Memory B cell (primary cell): ENCODE measurements around the gene C8A.

Source experiments
- ATAC-seq: fragments of 150-1000 bp; cut with Tn5 transposase; 2 replicates; pipeline ENCODE4 v1.10.0; 2021; ENCODE audit warnings: low read depth, mild to moderate bottlenecking, moderate library complexity
- DNase-seq, 2 donors: peaks; one replicate each; pipeline ENCODE4 v3.0.0; 2022; ENCODE audit warnings: low spot score in 2 of 2
- H3K27ac Mint-ChIP-seq: one replicate; pipeline ENCODE4 v1.8.0; 2022; ENCODE audit warnings: mild to moderate bottlenecking, moderate library complexity, mixed read lengths
- H3K27me3 Mint-ChIP-seq: one replicate; pipeline ENCODE4 v1.8.0; 2022; ENCODE audit warnings: mixed read lengths
- H3K36me3 Mint-ChIP-seq: one replicate; pipeline ENCODE4 v1.8.0; 2022; ENCODE audit warnings: mild to moderate bottlenecking, mixed read lengths
- H3K4me1 Mint-ChIP-seq: one replicate; pipeline ENCODE4 v1.8.0; 2022; ENCODE audit warnings: mixed read lengths
- H3K4me3 Mint-ChIP-seq: one replicate; pipeline ENCODE4 v1.8.0; 2022; ENCODE audit warnings: mild to moderate bottlenecking, moderate library complexity, mixed read lengths
- H3K9me3 Mint-ChIP-seq: one replicate; pipeline ENCODE4 v1.8.0; 2022; ENCODE audit warnings: mixed read lengths

Gene C8A

DNA sequence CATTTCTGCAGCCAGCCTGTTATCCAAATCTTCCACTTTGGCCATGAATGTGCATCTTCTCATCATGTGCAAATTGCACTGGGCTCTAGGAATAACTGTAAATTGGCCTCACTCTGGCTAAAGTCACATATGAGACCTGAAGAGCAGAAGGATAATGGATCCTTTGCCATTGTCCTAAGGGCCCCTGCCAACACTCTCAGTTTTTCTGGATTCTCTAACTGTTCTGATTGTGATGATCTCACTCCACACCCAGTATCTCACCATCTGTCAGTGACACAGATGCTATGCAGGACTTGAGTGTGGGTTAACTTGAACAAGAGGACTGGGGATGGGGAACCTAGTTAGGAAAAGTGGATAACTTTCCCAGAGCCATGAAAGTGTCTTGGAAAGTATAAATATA is 26.9 kb upstream of the C8A start:
- H3K36me3 Mint-ChIP-seq = no peaks in the 10 kb centered on the region
- DNase-seq (no peak), ATAC-seq (no peak)
- H3K27me3 Mint-ChIP-seq = peaks cover 11% of the 10 kb centered on the region
- H3K4me1 Mint-ChIP-seq = peaks cover 3% of the 10 kb centered on the region
- no peak overlapping the region for H3K27ac Mint-ChIP-seq
- no peak overlapping the region for H3K4me3 Mint-ChIP-seq
- H3K9me3 Mint-ChIP-seq = no peaks in the 10 kb centered on the region

DNA sequence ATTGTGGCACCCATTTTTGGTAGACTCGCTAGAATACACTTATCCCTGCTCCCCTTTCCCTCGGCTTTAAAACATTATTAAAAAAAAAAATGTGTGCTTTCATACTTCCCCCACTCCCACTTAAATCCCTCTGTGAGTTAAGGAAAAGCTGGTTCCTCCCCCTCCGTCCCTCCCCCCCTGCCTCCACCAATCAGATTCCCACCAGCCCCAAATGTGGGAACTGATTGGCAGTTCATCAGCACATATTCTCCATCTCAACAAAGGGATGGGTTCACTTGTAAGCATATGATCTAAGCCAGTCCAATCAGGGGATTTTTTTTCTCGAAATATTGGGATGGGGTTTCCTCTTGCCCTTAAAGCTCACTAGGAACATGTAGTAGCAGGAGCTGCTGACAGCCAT is 24.5 kb upstream of the C8A start:
- no peaks in the 10 kb centered on the region for H3K36me3 Mint-ChIP-seq

DNA sequence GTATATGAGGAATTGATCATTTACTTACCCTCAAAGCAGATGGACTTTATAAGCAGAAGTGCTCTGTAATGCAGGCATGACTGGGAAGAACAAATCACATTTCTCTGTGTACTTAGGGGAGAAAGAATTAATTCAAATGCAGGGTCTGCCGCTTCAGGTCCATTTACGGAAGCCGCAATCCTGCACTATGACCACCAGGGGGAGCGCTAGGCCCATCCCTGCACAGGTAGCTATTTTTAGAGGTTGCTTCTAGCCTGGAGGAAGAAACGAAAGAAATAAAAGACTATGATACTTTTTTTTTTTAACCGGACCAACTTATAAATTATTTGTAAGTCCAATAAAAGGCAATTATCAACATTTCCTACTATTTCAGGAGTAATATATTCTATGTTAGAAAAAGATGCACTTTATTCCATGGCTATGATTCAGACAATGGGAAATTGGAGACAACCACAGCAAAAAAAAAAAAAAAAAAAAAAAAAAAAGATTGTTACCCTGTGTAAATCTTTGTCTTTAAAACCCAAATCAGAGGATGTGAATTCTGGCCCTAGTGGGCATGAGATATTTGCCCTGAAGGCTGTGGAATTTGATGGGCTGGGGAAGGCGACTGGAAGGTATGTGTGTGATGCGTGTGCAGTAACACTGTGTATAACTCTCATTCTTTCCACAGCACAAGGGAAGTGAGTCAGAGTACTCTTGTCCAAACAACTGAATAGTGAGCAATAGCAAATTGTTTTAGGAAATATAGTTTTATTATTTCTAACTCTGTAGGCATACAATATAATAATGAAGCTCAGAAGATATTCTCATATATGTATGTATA is 22.5 kb upstream of the C8A start:
- no peak overlapping the region for H3K4me3 Mint-ChIP-seq

More for the DNA sequence above, 24.5 kb upstream of the C8A start:
- Mint-ChIP-seq H3K9me3 (no peaks in the 10 kb centered on the region), H3K4me1 (peaks cover 3% of the 10 kb centered on the region), H3K4me3 (no peak overlapping the region), H3K27me3 (peaks cover 13% of the 10 kb centered on the region), H3K27ac (no peak overlapping the region)
- DNase-seq (no peak), ATAC-seq (no peak)

DNA sequence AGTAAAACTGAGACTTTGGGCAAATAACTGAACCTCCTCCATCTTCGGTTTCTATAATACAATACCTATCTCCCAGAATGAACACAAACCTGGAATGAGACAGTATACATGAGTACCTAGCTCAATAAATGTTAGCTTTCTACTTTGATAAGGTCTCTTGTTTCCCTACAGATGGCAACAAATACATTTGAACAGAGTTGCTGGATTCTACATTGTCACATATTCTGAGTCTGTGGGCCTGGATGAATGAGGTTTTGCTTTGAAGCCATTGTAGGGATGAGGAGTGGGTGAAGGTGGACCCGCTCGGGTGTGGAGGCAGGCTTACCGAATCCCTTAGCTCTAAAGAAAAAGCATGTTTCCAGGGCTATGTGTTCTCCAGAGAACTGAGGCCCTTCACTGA is 21.5 kb upstream of the C8A start:
- Mint-ChIP-seq H3K27ac (no peak overlapping the region), H3K36me3 (no peaks in the 10 kb centered on the region), H3K4me3 (no peak overlapping the region), H3K9me3 (no peaks in the 10 kb centered on the region), H3K4me1 (peaks cover 3% of the 10 kb centered on the region), H3K27me3 (peaks cover 9% of the 10 kb centered on the region)
- DNase-seq (no peak), ATAC-seq (no peak)

More for the DNA sequence above, 22.5 kb upstream of the C8A start:
- peaks cover 9% of the 10 kb centered on the region for H3K27me3 Mint-ChIP-seq
- peak; percentile 55 for ATAC-seq
- H3K27ac Mint-ChIP-seq = no peak overlapping the region
- peak; percentile 60 to 63 for DNase-seq
- H3K36me3 Mint-ChIP-seq = no peaks in the 10 kb centered on the region
- peaks cover 3% of the 10 kb centered on the region for H3K4me1 Mint-ChIP-seq
- no peaks in the 10 kb centered on the region for H3K9me3 Mint-ChIP-seq

DNA sequence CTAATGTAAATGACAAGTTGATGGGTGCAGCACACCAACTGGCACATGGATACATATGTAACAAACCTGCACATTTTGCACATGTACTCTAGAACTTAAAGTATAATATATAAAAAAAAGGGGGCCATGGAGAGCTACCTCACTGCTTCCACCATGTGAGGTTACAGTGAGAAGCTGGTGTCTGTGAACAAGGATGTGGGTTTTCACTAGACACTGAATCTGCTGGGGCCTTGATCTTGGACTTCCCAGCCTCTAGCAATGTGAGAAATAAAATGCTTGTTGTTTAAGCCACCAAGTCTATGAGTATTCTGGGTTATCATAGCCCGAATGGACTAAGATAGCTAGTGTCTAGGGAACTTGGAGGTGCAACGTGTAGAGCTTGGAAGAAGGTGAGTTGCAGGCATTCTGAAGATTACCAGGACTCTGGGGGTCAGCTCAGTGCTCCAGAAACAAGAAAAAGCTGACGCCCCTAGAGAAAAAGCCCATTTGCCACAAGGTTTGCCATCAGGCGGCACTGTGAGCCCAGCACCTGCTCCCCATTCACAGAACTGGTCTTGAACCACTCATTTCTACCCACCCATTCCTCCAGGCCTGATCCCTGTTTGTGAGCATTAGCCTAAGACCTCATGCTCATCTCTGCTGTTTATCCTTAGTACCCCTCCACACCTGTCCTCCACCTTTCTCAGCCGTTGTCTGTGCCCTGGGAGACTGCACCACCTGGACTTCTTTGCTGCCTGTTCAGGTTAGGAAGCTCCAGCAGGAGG is 20.3 kb upstream of the C8A start:
- Mint-ChIP-seq H3K4me3 (no peak overlapping the region), H3K4me1 (peaks cover 3% of the 10 kb centered on the region), H3K27me3 (peaks cover 9% of the 10 kb centered on the region), H3K27ac (no peak overlapping the region), H3K9me3 (no peaks in the 10 kb centered on the region), H3K36me3 (no peaks in the 10 kb centered on the region)
- no peak for DNase-seq
- ATAC-seq = no peak

DNA sequence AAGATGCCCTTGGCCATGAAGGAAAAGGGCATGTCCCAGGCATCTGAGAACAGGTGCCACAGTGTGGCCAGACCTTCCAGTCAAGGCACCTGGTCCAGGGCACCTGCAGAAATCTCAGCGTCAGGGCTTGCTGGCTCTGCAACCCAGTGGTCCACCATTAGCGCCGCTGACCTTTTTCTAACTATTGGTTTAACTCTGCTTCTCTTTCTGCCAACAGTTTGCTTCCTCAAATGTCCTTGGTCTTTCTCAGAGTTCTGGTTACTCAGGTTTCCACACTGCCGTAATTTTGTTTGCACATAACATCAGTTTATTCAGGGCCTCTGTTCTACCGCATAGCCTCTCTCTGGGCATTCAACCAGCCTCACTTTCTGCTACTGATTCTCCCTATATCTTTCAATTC is 18.9 kb upstream of the C8A start:
- H3K27me3 Mint-ChIP-seq = peaks cover 9% of the 10 kb centered on the region
- no peaks in the 10 kb centered on the region for H3K36me3 Mint-ChIP-seq
- no peaks in the 10 kb centered on the region for H3K9me3 Mint-ChIP-seq
- no peak for DNase-seq
- H3K4me3 Mint-ChIP-seq = no peak overlapping the region
- ATAC-seq = no peak
- H3K4me1 Mint-ChIP-seq = peaks cover 3% of the 10 kb centered on the region
- H3K27ac Mint-ChIP-seq = no peak overlapping the region

DNA sequence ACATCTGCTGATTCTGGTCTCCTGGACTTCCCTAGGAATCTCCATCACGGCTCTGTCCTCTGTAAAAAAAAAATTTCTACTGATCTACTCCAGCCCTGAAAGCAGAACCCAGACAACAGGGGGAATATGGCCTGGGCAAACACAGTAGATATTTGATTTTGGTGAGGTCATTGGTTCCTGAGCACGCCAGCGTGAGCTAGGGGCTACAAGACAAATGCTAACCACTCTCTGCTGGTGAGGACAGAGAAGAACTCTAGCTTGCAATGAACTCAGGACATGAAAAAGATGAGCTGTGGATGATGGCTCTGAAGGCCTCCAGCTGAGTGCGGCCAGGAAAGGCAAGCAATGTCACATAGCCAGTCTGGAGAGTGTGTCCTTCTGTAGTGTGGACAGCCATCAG is 18.2 kb upstream of the C8A start:
- Mint-ChIP-seq H3K9me3 (no peaks in the 10 kb centered on the region), H3K4me3 (no peak overlapping the region), H3K27ac (no peak overlapping the region), H3K27me3 (peaks cover 7% of the 10 kb centered on the region), H3K4me1 (peaks cover 3% of the 10 kb centered on the region), H3K36me3 (no peaks in the 10 kb centered on the region)
- DNase-seq (no peak), ATAC-seq (no peak)

DNA sequence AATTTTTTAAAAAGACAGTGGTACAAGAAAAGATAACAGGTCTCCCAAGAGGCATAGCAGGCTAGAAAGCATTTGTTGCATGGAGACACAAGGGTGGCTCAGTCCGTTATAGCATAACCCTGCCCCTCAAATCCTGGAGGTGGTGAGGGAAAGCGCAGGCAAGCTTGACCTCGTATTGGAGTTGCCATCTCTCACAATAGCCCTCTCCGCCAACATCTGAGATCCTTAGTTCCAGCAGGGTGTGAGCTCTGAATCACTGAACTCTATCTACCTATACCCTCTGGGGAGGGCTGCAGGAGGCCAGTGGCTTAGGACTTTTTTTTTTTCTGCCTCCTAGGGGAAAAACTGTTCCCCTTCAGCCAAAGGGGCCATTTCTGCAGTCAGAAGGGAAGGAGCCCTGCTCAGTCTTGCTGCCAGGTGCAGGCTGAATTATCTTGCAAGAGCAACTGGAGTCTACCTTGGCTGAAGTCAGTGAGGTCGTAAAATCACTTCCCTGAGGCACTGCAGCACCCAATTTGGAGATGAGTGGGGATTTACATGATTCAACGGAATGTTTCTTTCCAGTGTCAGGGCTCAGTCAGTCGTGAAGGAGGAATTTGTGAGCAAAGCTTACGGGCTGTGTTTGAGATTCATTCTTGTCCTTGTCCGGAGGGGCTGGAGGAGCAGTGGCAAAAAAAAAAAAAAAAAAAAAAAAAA is 17.2 kb upstream of the C8A start:
- Mint-ChIP-seq H3K9me3 (no peaks in the 10 kb centered on the region), H3K36me3 (no peaks in the 10 kb centered on the region), H3K27me3 (peaks cover 8% of the 10 kb centered on the region), H3K27ac (no peak overlapping the region), H3K4me1 (no peaks in the 10 kb centered on the region), H3K4me3 (no peak overlapping the region)
- DNase-seq (no peak), ATAC-seq (no peak)

DNA sequence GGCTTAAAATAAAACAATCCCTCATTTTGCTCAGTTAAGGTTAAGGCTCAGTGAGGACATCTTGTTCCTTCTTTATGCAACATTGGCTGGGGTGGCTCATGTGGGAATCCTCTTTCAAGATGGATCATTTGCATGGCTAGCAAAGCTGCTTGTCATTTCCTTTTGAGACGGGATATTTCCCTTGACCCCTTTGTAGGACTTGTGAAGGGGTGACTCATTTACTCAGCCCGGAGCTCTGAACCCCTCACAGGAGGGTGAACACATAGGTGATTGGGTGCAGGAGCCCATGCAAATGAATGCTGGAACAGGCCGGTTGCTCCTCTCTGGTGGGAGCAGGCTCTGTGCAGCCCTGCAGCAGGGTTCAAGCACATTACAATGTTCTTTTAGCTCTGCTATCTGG is 15.8 kb upstream of the C8A start:
- Mint-ChIP-seq H3K4me1 (no peaks in the 10 kb centered on the region), H3K9me3 (no peaks in the 10 kb centered on the region), H3K27ac (no peak overlapping the region), H3K36me3 (no peaks in the 10 kb centered on the region), H3K4me3 (no peak overlapping the region), H3K27me3 (peaks cover 8% of the 10 kb centered on the region)
- DNase-seq = no peak
- ATAC-seq = no peak

DNA sequence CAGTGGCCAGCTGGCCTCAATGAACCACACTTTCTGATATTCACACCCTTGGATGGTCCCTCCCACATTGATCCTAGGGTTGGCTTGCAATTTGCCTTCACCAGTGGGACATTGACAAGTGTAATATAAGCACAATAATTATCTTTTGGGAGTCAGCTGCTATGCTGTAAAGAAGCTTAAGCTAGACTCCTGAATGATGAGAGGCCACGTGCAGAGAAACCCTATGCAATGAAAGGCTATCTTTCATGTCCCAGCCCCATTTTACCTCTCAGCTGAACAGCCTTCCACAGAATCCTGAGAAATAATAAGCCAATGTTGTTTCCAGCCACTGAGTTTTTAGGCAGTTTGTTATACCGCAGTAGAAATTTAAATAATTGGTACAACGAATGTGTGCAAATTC is 11.1 kb upstream of the C8A start:
- Mint-ChIP-seq H3K4me1 (no peaks in the 10 kb centered on the region), H3K36me3 (no peaks in the 10 kb centered on the region), H3K4me3 (no peak overlapping the region), H3K27me3 (peaks cover 12% of the 10 kb centered on the region), H3K9me3 (no peaks in the 10 kb centered on the region), H3K27ac (no peak overlapping the region)
- ATAC-seq (no peak), DNase-seq (no peak)

DNA sequence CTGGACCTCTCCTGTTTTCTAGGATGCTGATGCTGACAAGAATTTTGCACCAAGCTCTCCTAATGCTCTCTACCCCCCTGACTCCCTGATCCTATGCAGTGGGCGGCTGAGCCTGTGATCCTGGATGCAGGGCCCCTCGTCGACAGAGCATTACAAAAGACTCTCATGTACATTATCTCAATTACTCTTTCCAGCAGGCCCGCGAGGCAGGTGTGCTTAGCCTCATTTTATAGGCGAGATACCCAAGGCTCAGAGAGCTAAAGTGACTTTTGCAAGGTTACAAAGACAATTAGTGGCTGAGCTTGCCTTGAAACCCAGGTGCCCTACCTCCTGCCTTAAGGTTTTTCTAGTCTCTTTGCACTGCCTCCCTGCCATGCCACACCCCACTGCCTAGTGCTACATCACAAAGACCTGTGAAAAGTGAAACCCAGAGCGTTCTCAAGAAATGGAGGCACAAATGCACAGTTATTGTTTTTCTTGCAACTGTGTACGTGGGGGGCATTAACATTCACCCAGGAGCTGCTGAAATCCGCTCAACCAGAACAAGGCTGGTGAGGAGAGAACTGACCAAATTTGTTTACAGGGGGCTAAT is 10.0 kb upstream of the C8A start:
- Mint-ChIP-seq H3K36me3 (no peaks in the 10 kb centered on the region), H3K4me1 (no peaks in the 10 kb centered on the region), H3K9me3 (no peaks in the 10 kb centered on the region), H3K27ac (no peak overlapping the region), H3K4me3 (no peak overlapping the region), H3K27me3 (peaks cover 12% of the 10 kb centered on the region)
- DNase-seq (no peak), ATAC-seq (no peak)

DNA sequence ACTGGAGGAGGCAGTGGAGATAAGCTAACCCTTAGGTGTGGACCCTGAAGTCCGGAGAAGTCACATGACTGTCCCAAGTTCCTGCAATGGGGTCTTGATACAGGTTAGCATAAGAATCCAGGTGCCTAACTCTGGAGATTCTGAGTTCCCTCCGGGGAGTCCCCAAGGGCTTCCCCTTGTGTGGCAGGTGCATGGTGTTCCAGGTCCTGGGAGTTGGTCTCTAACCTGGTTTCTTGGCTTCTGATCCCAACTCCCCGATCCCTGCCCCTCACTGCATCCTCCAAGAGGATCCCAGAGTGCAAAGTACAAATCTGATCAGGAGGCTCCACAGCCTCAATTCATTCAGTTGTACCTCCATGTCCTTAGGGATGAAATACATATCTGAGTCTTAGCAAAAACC is 9.3 kb upstream of the C8A start:
- H3K4me1 Mint-ChIP-seq = no peaks in the 10 kb centered on the region
- ATAC-seq (no peak), DNase-seq (no peak)
- no peaks in the 10 kb centered on the region for H3K36me3 Mint-ChIP-seq
- H3K27ac Mint-ChIP-seq = no peak overlapping the region
- H3K9me3 Mint-ChIP-seq = no peaks in the 10 kb centered on the region
- H3K27me3 Mint-ChIP-seq = peaks cover 12% of the 10 kb centered on the region
- no peak overlapping the region for H3K4me3 Mint-ChIP-seq

DNA sequence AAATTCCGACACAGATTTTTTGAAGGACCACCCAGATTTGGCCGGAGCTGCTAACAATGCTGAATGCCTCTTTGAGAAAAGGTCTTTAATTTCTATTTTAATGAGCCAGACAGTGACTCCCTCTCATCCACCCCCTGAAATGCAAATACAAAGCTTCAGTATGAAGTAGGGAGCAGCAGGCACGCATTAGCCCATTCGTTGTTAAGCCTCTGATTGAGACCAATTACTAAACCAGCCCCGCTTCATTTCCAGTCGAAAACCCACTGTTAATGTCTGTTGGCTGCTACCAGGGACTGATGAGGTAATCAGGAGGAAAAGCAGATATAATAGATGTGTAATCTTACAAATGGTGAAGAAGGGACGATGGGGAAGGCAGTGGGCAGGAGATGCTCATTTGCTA is 4.8 kb upstream of the C8A start:
- Mint-ChIP-seq H3K27ac (no peak overlapping the region), H3K4me3 (no peak overlapping the region), H3K36me3 (no peaks in the 10 kb centered on the region), H3K9me3 (no peaks in the 10 kb centered on the region), H3K4me1 (no peaks in the 10 kb centered on the region), H3K27me3 (peaks cover 13% of the 10 kb centered on the region)
- DNase-seq (no peak), ATAC-seq (no peak)

DNA sequence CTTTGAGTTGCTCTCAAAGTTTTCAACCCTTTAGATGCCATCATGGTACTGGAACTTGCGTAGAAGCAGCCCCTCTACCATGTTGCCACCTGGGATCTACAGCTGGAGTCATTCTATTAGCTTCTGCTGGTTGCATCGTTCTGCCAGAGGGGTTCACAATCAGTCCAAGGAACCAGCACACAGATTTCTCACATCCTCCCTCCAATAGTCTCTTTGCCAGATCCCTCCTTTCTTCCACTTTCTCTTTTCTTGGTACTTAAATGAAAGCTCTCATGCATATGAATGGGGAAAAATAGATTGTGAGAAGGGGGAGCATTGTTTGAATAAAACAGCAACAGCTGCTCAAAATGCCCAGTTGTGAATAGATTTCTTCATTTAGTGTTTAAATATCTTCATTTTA is 4.2 kb upstream of the C8A start:
- H3K9me3 Mint-ChIP-seq = no peaks in the 10 kb centered on the region
- H3K27me3 Mint-ChIP-seq = peaks cover 11% of the 10 kb centered on the region
- no peaks in the 10 kb centered on the region for H3K36me3 Mint-ChIP-seq
- ATAC-seq (no peak), DNase-seq (no peak)
- no peak overlapping the region for H3K27ac Mint-ChIP-seq
- H3K4me1 Mint-ChIP-seq = no peaks in the 10 kb centered on the region
- H3K4me3 Mint-ChIP-seq = no peak overlapping the region
